Liver (tissue), 9 donors: ENCODE measurements around the gene TJP2. TPM values are rescaled to one million over a fixed set of nuclear protein-coding genes. Genes with fewer than 3 reads are reported as not detected.

ENCODE experiments used
- DNase-seq: peaks from one replicate; pipeline ENCODE4 v3.0.0-alpha.2; 2017; ENCODE audit warnings: low spot score
- H3K27ac ChIP-seq, 2 donors: one replicate each; pipeline ENCODE4 v1.7.0; 2013; ENCODE audit warnings: inconsistent platforms in 2 of 2, low read length in 2 of 2, control low read depth in 1 of 2, low read depth in 1 of 2, mild to moderate bottlenecking in 1 of 2
- H3K27me3 ChIP-seq, 4 donors: one replicate each; pipeline versions ENCODE4 v1.6.1 to v1.7.0; 2013; ENCODE audit warnings: low read length in 3 of 4, inconsistent platforms in 1 of 4, mild to moderate bottlenecking in 1 of 4, moderate library complexity in 1 of 4; ENCODE audit not compliant: control insufficient read depth in 4 of 4, insufficient read depth in 4 of 4
- H3K36me3 ChIP-seq, 4 donors: one replicate each; pipeline versions ENCODE4 v1.6.1 to v1.7.0; 2013; ENCODE audit warnings: low read length in 3 of 4, mild to moderate bottlenecking in 3 of 4, low read depth in 1 of 4, moderate library complexity in 1 of 4; ENCODE audit not compliant: control insufficient read depth in 4 of 4, insufficient read depth in 3 of 4
- H3K4me1 ChIP-seq, 4 donors: one replicate each; pipeline versions ENCODE4 v1.6.1 to v1.7.0; 2013; ENCODE audit warnings: low read length in 3 of 4, mild to moderate bottlenecking in 3 of 4, moderate library complexity in 1 of 4; ENCODE audit not compliant: control insufficient read depth in 4 of 4, insufficient read depth in 4 of 4
- H3K4me3 ChIP-seq, 3 donors: one replicate each; pipeline versions ENCODE4 v1.6.1 to v1.7.0; 2013; ENCODE audit warnings: low read length in 3 of 3, control low read depth in 1 of 3, low read depth in 1 of 3, mild to moderate bottlenecking in 1 of 3
- H3K9ac ChIP-seq, 2 donors: one replicate each; pipeline ENCODE4 v1.7.0; 2013; ENCODE audit warnings: low read length in 2 of 2, mild to moderate bottlenecking in 2 of 2, moderate library complexity in 2 of 2, control low read depth in 1 of 2, low read depth in 1 of 2
- H3K9me3 ChIP-seq, 4 donors: one replicate each; pipeline versions ENCODE4 v1.6.1 to v1.7.0; 2013; ENCODE audit warnings: low read length in 3 of 4; ENCODE audit not compliant: control insufficient read depth in 4 of 4
- ATF3 ChIP-seq: IDR thresholded peaks from 2 replicates; pipeline ENCODE4 v1.6.1; 2016; ENCODE audit warnings: antibody characterized with exemption
- CTCF ChIP-seq: fragments of 150-350 bp; IDR thresholded peaks from 2 replicates; pipeline ENCODE4 v1.5.1; 2017; ENCODE audit warnings: improper control_type of control experiment, low read depth, low read length; ENCODE audit not compliant: missing input control
- EGR1 ChIP-seq, 2 donors: IDR thresholded peaks; 2 replicates each; pipeline ENCODE4 v1.6.1; 2016 to 2018; ENCODE audit warnings: antibody characterized with exemption in 2 of 2, low read depth in 2 of 2
- FOXA1 ChIP-seq: IDR thresholded peaks from 2 replicates; pipeline ENCODE4 v1.6.1; 2016; ENCODE audit warnings: antibody characterized with exemption
- FOXA2 ChIP-seq: IDR thresholded peaks from 2 replicates; pipeline ENCODE4 v1.6.1; 2016; ENCODE audit warnings: antibody characterized with exemption
- GABPA ChIP-seq, 2 donors: IDR thresholded peaks in 1 of 2; conservative IDR thresholded peaks in 1 of 2; 2 replicates each; pipeline ENCODE4 v1.6.1; 2016; ENCODE audit warnings: antibody characterized with exemption in 2 of 2, mild to moderate bottlenecking in 1 of 2, moderate library complexity in 1 of 2
- HNF4A ChIP-seq, 2 donors: conservative IDR thresholded peaks; 2 replicates each; pipeline ENCODE4 v1.6.1; 2016; ENCODE audit warnings: antibody characterized with exemption in 2 of 2, mild to moderate bottlenecking in 2 of 2
- HNF4G ChIP-seq: IDR thresholded peaks from 2 replicates; pipeline ENCODE4 v1.6.1; 2016; ENCODE audit warnings: antibody characterized with exemption
- JUND ChIP-seq, 2 donors: IDR thresholded peaks; 2 replicates each; pipeline ENCODE4 v1.6.1; 2016; ENCODE audit warnings: antibody characterized with exemption in 2 of 2
- MAX ChIP-seq: IDR thresholded peaks from 2 replicates; pipeline ENCODE4 v1.6.1; 2016; ENCODE audit warnings: antibody characterized with exemption
- NR2F2 ChIP-seq: IDR thresholded peaks from 2 replicates; pipeline ENCODE4 v1.6.1; 2016; ENCODE audit warnings: antibody characterized with exemption
- RAD21 ChIP-seq, 2 donors: IDR thresholded peaks; 2 replicates each; pipeline ENCODE4 v1.6.1; 2016; ENCODE audit warnings: antibody characterized with exemption in 2 of 2, mild to moderate bottlenecking in 2 of 2
- REST ChIP-seq: IDR thresholded peaks from 2 replicates; pipeline ENCODE4 v1.6.1; 2016; ENCODE audit warnings: antibody characterized with exemption, mild to moderate bottlenecking
- RXRA ChIP-seq, 2 donors: IDR thresholded peaks; 2 replicates each; pipeline ENCODE4 v1.6.1; 2017 to 2018; ENCODE audit warnings: antibody characterized with exemption in 2 of 2, mild to moderate bottlenecking in 1 of 2
- SP1 ChIP-seq: IDR thresholded peaks from 2 replicates; pipeline ENCODE4 v1.6.1; 2018; ENCODE audit warnings: antibody characterized with exemption, mild to moderate bottlenecking
- TAF1 ChIP-seq: conservative IDR thresholded peaks from 2 replicates; pipeline ENCODE4 v1.6.1; 2016; ENCODE audit warnings: antibody characterized with exemption, mild to moderate bottlenecking
- YY1 ChIP-seq: IDR thresholded peaks from 2 replicates; pipeline ENCODE4 v1.6.1; 2016; ENCODE audit warnings: antibody characterized with exemption, mild to moderate bottlenecking
- ZBTB33 ChIP-seq: IDR thresholded peaks from 2 replicates; pipeline ENCODE4 v1.6.1; 2016; ENCODE audit warnings: antibody characterized with exemption
- WGBS: extraction: QIAGEN DNeasy Blood & Tissue Kit; methylation state at CpG from one replicate; pipeline ENCODE4 v1.1.7; 2013; 5-methylcytosine and 5-hydroxymethylcytosine counted together
- polyA plus RNA-seq, 2 donors: library from polyadenylated mRNA; stranded (reverse) in 1 of 2; unstranded in 1 of 2; fragments of 200-250 nt in 1 of 2; fragments of >200 nt in 1 of 2; fragmentation: Nextera tagmentation in 1 of 2; extraction: Ambion mirVana in 1 of 2; gene quantifications; one replicate each; pipeline versions ENCODE4 v1.2.1 to v1.2.3, GENCODE V29; 2013 to 2015
- total RNA-seq, 2 donors: library from RNA; depleted of rRNA; stranded (reverse); fragments of >200 nt; gene quantifications; one replicate each; pipeline ENCODE4 v1.2.3, GENCODE V29; 2014
- donor health status: healthy.
- donor health status: healthy.
- donor health status: healthy.
- donor health status: healthy.
- donor health status: healthy.

The TJP2 gene
- total and polyA plus RNA-seq, 4 donors, result 23.2 to 74.0 (median 32.6) TPM

GRCh38 chr9:69307446-69308205 lies 133.5 kb downstream of the TJP2 start:
- H3K9ac ChIP-seq, result no peak overlapping the region
- whole genome bisulfite sequencing, result 90% methylated on average over 5 of the region's 5 CpGs
- no peak overlapping the region for H3K27ac ChIP-seq
- H3K9me3 ChIP-seq, result peaks cover 0 to 2% (median under 1%) of the 10 kb centered on the region in 4 donors
- H3K4me3 ChIP-seq, result no peak overlapping the region
- TF ChIP-seq GABPA (IDR thresholded peaks at IDR 0.05 in 1 of 2, conservative IDR thresholded peaks at IDR 0.05 in 1 of 2) (no peak), ATF3 (no peak), MAX (no peak), EGR1 (IDR thresholded peaks at IDR 0.05; ENCODE audit: low read depth in 2 of 2) (no peak), ZBTB33 (no peak), YY1 (no peak), FOXA1 (no peak), REST (no peak), RXRA (IDR thresholded peaks at IDR 0.05) (no peak), JUND (IDR thresholded peaks at IDR 0.05) (no peak), RAD21 (IDR thresholded peaks at IDR 0.05) (no peak), SP1 (no peak), CTCF (no peak), HNF4G (no peak), HNF4A (conservative IDR thresholded peaks at IDR 0.05) (no peak), TAF1 (no peak), FOXA2 (no peak), NR2F2 (no peak)
- no peak for DNase-seq
- no peaks in the 10 kb centered on the region for H3K36me3 ChIP-seq
- no peaks in the 10 kb centered on the region for H3K4me1 ChIP-seq
- H3K27me3 ChIP-seq, result no peaks in the 10 kb centered on the region
